Measurements from ENCODE around the gene IL12RB1. TPM values are rescaled to one million over a fixed set of nuclear protein-coding genes. Genes with fewer than 3 reads are reported as not detected.

The IL12RB1 gene
- total RNA-seq (2021; fragmentation: NEBNext Ultra II Directional; extraction: Animal tissue kit (Norgen Biotek cat#: 25700)) (not detected in 2 replicates), polyA plus RNA-seq (2011; rRNA removed) (0.03 and 0.06 TPM in 2 replicates), polyA minus RNA-seq (2011; rRNA and poly(A)+ RNA removed) (not detected in 2 replicates)
- polyA plus RNA-seq (2011; cell fraction: cytosol; rRNA removed), result not detected
- polyA plus RNA-seq (2011; cell fraction: nucleus; rRNA removed), result not detected
- polyA plus RNA-seq (2012, experiment 1 of 2), result not detected in 4 replicates
- not detected for polyA plus RNA-seq (2012, experiment 2 of 2)
- polyA plus RNA-seq (2013, experiment 1 of 2), result not detected
- polyA plus RNA-seq (2013, experiment 2 of 2), result not detected
- not detected for polyA minus RNA-seq (2011; cell fraction: cytosol; rRNA and poly(A)+ RNA removed)
- not detected for polyA minus RNA-seq (2011; cell fraction: nucleus; rRNA and poly(A)+ RNA removed)
- long read RNA-seq, experiment 1, result 0 reads
- long read RNA-seq, experiment 2, result 0 reads

DNA sequence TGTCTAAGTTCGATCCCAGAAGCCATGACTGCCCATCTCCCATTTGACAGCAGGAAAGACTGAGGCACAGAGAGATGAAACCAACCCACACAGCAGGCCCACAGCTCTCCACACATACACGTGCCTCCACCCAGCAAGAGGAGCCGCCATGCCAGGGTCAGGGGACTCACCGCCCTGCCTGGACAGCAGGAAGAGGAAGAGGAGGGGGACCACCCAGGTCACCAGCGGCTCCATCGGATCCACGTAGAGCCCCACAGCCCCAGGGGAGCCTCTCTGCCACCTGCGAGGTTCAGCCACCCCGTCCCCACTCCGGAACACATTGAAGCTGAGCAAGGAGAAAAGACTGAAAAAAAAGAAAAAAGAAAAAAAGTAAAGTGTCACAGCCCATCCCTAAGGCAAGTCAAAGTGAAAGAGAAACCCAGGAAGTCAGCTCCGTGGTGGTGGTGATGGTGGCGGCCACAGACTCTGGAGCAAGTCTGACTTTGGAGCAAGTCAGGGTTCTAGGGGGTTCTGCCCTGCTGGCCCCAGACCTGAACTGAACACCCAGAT, at the start of gene IL12RB1:
TSS of gene IL12RB1 (minus strand) at position 345 of the 549 bp plus-strand sequence. CDS start at position 234, 111 bp downstream.
- H2BK20ac ChIP-seq (ENCODE audit: low read length), result no peak within 1 kb of the TSS
- CTCF ChIA-PET (ENCODE audit: partially characterized antibody), result interaction anchor here (0.9 to 1.1 kb wide), 3 partner anchors 11 to 25 kb away, joined by 3 read pairs; no protein-coding TSS in a partner anchor
- H3K27me3 ChIP-seq (replicated peaks in 1 of 4; ENCODE audit: control insufficient read depth in 3 of 4, extremely low read depth in 1 of 4, insufficient read depth in 3 of 4, low read length in 3 of 4), result no peaks in the 10 kb centered on the region

More for the DNA sequence above, at the start of gene IL12RB1:
- no peak within 1 kb of the TSS for H3K23ac ChIP-seq (ENCODE audit: insufficient read length)
- no peak within 1 kb of the TSS for H3K9ac ChIP-seq (replicated peaks in 1 of 4; ENCODE audit: extremely low read depth in 1 of 4, low read depth in 3 of 4, low read length in 3 of 4)
- H3K23me2 ChIP-seq (ENCODE audit: low read depth, low read length), result peaks cover 10% of the 10 kb centered on the region; the same call in 1 of the 2 replicates
- no peak within 1 kb of the TSS for H2AK5ac ChIP-seq (ENCODE audit: low read depth, low read length)
- no peaks in the 10 kb centered on the region for H3K9me3 ChIP-seq (ENCODE audit: insufficient read depth in 2 of 2, low read depth in 1 of 2, low read length in 1 of 2)
- POLR2A ChIA-PET (ENCODE audit: partially characterized antibody), result interaction anchor here (0.7 to 0.9 kb wide), 2 partner anchors 35 to 85 kb away, joined by 3 to 5 read pairs; no protein-coding TSS in a partner anchor
- no peak within 1 kb of the TSS for H3K14ac ChIP-seq (ENCODE audit: insufficient read length)
- TF ChIP-seq BRCA1 (IDR thresholded peaks at IDR 0.05; ENCODE audit: low read depth, low read length) (no peak), SP2 (IDR thresholded peaks at IDR 0.05; ENCODE audit: low read length) (no peak), KDM1A (IDR thresholded peaks at IDR 0.05; ENCODE audit: borderline replicate concordance, low read length) (no peak)
- DNase-seq (ENCODE audit: low read depth in 1 of 2, low spot score in 2 of 2) (no peak), FAIRE-seq (no peak)
- H2BK120ac ChIP-seq (replicated peaks; ENCODE audit: low read depth, low read length), result no peak within 1 kb of the TSS
- H4K91ac ChIP-seq (replicated peaks; ENCODE audit: insufficient read length, low read length), result no peak within 1 kb of the TSS
- H3K4me3 ChIP-seq (ENCODE audit: extremely low read depth in 1 of 4, insufficient read depth in 2 of 4, low read depth in 3 of 4, low read length in 4 of 4), result no peak within 1 kb of the TSS
- H3K4ac ChIP-seq (replicated peaks; ENCODE audit: insufficient read length, low read depth, low read length), result no peak within 1 kb of the TSS
- H2BK12ac ChIP-seq (ENCODE audit: low read depth, low read length), result no peak within 1 kb of the TSS
- H4K5ac ChIP-seq (ENCODE audit: insufficient read length, low read depth, low read length), result no peak within 1 kb of the TSS
- no peak within 1 kb of the TSS for H3K27ac ChIP-seq (ENCODE audit: low read depth, low read length)
- H3K4me2 ChIP-seq (ENCODE audit: insufficient read depth in 1 of 2, low read depth in 2 of 2, low read length in 2 of 2), result no peak within 1 kb of the TSS
- no peak within 1 kb of the TSS for H3K56ac ChIP-seq (replicated peaks; ENCODE audit: insufficient read length, low read depth, low read length)
- H3K79me1 ChIP-seq (ENCODE audit: low read depth, low read length), result no peaks in the 10 kb centered on the region
- no peak within 1 kb of the TSS for H2AFZ ChIP-seq (ENCODE audit: low read length)
- no peak within 1 kb of the TSS for H4K8ac ChIP-seq (ENCODE audit: extremely low read depth, insufficient read depth, low read length)
- no peak within 1 kb of the TSS for H3K18ac ChIP-seq (ENCODE audit: extremely low read depth, low read length)
- WGBS, 2 experiments (ENCODE audit: extremely low coverage in 1 of 2, insufficient coverage in 1 of 2, insufficient read length in 1 of 2, insufficient replicate concordance in 2 of 2, low coverage in 1 of 2, low lambda C conversion rate in 2 of 2, missing lambda C conversion rate in 1 of 2), result 88% methylated on average over 10 of the region's 12 CpGs; no CpG with 5 or more reads in 1 of the 2 experiments
- H4K20me1 ChIP-seq (replicated peaks in 1 of 2; ENCODE audit: control insufficient read depth in 1 of 2, insufficient read depth in 2 of 2, low read length in 2 of 2), result peaks cover 0 to 4% of the 10 kb centered on the region in 2 experiments
- H2BK15ac ChIP-seq (ENCODE audit: low read length), result no peak within 1 kb of the TSS
- no peaks in the 10 kb centered on the region for H3K79me2 ChIP-seq (ENCODE audit: control insufficient read depth in 1 of 2, insufficient read depth in 2 of 2, low read length in 2 of 2)
- no peaks in the 10 kb centered on the region for H3K36me3 ChIP-seq (ENCODE audit: control insufficient read depth in 2 of 4, insufficient read depth in 4 of 4, low read length in 3 of 4)
- H3K4me1 ChIP-seq (replicated peaks in 1 of 4; ENCODE audit: control insufficient read depth in 3 of 4, insufficient read depth in 4 of 4, low read length in 3 of 4), result no peaks in the 10 kb centered on the region; a peak in 2 of 7 replicates
- H2BK5ac ChIP-seq (ENCODE audit: low read depth, low read length), result no peak within 1 kb of the TSS
